GM19372 (cell line): ENCODE measurements around the gene FSD1.
"Not testable (repeated sequence)": the region's sequence is repeated elsewhere in the genome, so short reads cannot be mapped to it uniquely, and the experiment has no call there.

ENCODE experiments used
- ATAC-seq: cut with Tn5 transposase; IDR thresholded peaks from one replicate; pipeline ENCODE4 v1.9.1; 2021; ENCODE audit warnings: mild to moderate bottlenecking, low read depth, moderate library complexity; ENCODE audit not compliant: unreplicated experiment

FSD1 gene

GRCh38 chr19:4284176-4284958, 20.0 kb upstream of the FSD1 start:
- no peak for ATAC-seq

GRCh38 chr19:4284974-4285373, 19.4 kb upstream of the FSD1 start:
- no peak for ATAC-seq

- ATAC-seq: not testable (repeated sequence)
Measured at GRCh38 chr19:4286141-4286540, 18.3 kb upstream of the FSD1 start.

GRCh38 chr19:4288091-4288777, 16.2 kb upstream of the FSD1 start:
- ATAC-seq: no peak

- no peak for ATAC-seq
Measured at GRCh38 chr19:4291184-4291732, 13.1 kb upstream of the FSD1 start.

- no peak for ATAC-seq
Measured at GRCh38 chr19:4292515-4292914, 11.9 kb upstream of the FSD1 start.

- ATAC-seq: no peak
Measured at GRCh38 chr19:4294389-4294788, 10.0 kb upstream of the FSD1 start.

GRCh38 chr19:4295972-4296771, 8.2 kb upstream of the FSD1 start:
- ATAC-seq: no peak

- no peak for ATAC-seq
Measured at GRCh38 chr19:4297901-4298809, 6.2 kb upstream of the FSD1 start.

GRCh38 chr19:4298810-4299550, 5.4 kb upstream of the FSD1 start:
- ATAC-seq: no peak

- no peak for ATAC-seq
Measured at GRCh38 chr19:4300589-4300988, 3.8 kb upstream of the FSD1 start.

- ATAC-seq: no peak
Measured at GRCh38 chr19:4301590-4302242, 2.7 kb upstream of the FSD1 start.

- no peak for ATAC-seq
Measured at GRCh38 chr19:4302243-4302640, 2.2 kb upstream of the FSD1 start, which contains the start of gene TMIGD2. Gene TMIGD2 (minus strand): TSS chr19:4302389. CDS start chr19:4302385, 4 bp downstream.

GRCh38 chr19:4303819-4304537, 420 bp upstream of the FSD1 start:
- ATAC-seq: no peak

- no peak for ATAC-seq
Measured at GRCh38 chr19:4305257-4305612, 837 bp downstream of the FSD1 start.

GRCh38 chr19:4305659-4306058, 1.3 kb downstream of the FSD1 start:
- ATAC-seq: no peak

- no peak for ATAC-seq
Measured at GRCh38 chr19:4310247-4311121, 6.1 kb downstream of the FSD1 start.
